IMR-90 (cell line): ENCODE data around the gene AKAP12. TPM values are rescaled to one million over a fixed set of nuclear protein-coding genes. Genes with fewer than 3 reads are reported as not detected.

ENCODE experiments used
- ATAC-seq: fragments of 200-7000 bp; cut with Tn5 transposase; 2 replicates; pipeline ENCODE4 v1.9.1; 2020; ENCODE audit warnings: low read depth, mild to moderate bottlenecking, moderate library complexity
- BruUV-seq: library from RNA; stranded (reverse); fragments of 400-500 nt; replicated peaks from 2 replicates; lab custom pipeline; 2021; lab: Mats Ljungman, UMichigan
- CTCF ChIA-PET: fragments of 300-600 bp; formaldehyde crosslinking; extraction: SDS; loops from one replicate; lab custom pipeline; 2021; ENCODE audit warnings: antibody characterized with exemption; lab: Yijun Ruan, JAX
- POLR2A ChIA-PET: fragments of 300-600 bp; sonication (Branson Sonifier 250); formaldehyde crosslinking; loops from one replicate; lab custom pipeline; 2022; ENCODE audit warnings: antibody characterized with exemption; ENCODE audit not compliant: unreplicated experiment; lab: Charles Lee
- DNase-seq: peaks from one replicate; pipeline ENCODE4 v3.0.0; 2013
- H2AFZ ChIP-seq: replicated peaks from 2 replicates; pipeline ENCODE3; 2013; ENCODE audit warnings: low read length, mild to moderate bottlenecking; ENCODE audit not compliant: poor library complexity
- H2AK5ac ChIP-seq: 2 replicates; pipeline ENCODE4 v1.6.1; 2013; ENCODE audit warnings: low read depth, low read length, inconsistent platforms
- H2AK9ac ChIP-seq: replicated peaks from 2 replicates; pipeline ENCODE3; 2013; ENCODE audit warnings: mild to moderate bottlenecking, low read depth, low read length, moderate library complexity; ENCODE audit not compliant: poor library complexity
- H2BK120ac ChIP-seq: 2 replicates; pipeline ENCODE4 v1.6.1; 2013; ENCODE audit warnings: low read depth, low read length, inconsistent platforms
- H2BK15ac ChIP-seq: 3 replicates; pipeline ENCODE4 v1.6.1; 2013; ENCODE audit warnings: low read depth, low read length, inconsistent platforms
- H2BK20ac ChIP-seq: 2 replicates; pipeline ENCODE4 v1.6.1; 2013; ENCODE audit warnings: low read depth, mild to moderate bottlenecking, inconsistent platforms, low read length, moderate library complexity
- H2BK5ac ChIP-seq: 2 replicates; pipeline ENCODE4 v1.6.1; 2013; ENCODE audit warnings: mild to moderate bottlenecking, low read depth, low read length, inconsistent platforms; ENCODE audit not compliant: poor library complexity, severe bottlenecking
- H3K14ac ChIP-seq: replicated peaks from 2 replicates; pipeline ENCODE4 v1.6.1; 2013; ENCODE audit warnings: low read depth, low read length, inconsistent platforms
- H3K18ac ChIP-seq: 2 replicates; pipeline ENCODE4 v1.6.1; 2013; ENCODE audit warnings: low read depth, low read length, control low read depth
- H3K23ac ChIP-seq: 2 replicates; pipeline ENCODE4 v1.6.1; 2013; ENCODE audit warnings: low read depth, low read length, inconsistent platforms
- H3K27ac ChIP-seq: 2 replicates; pipeline ENCODE4 v1.5.1; 2013; ENCODE audit warnings: mild to moderate bottlenecking, control low read depth, low read length; ENCODE audit not compliant: insufficient read depth
- H3K27me3 ChIP-seq: 2 replicates; pipeline ENCODE4 v1.6.1; 2013; ENCODE audit warnings: low read length; ENCODE audit not compliant: control insufficient read depth, insufficient read depth
- H3K36me3 ChIP-seq: 2 replicates; pipeline ENCODE4 v1.6.1; 2013; ENCODE audit warnings: low read length, mixed read lengths; ENCODE audit not compliant: control insufficient read depth, insufficient read depth
- H3K4ac ChIP-seq: 2 replicates; pipeline ENCODE4 v1.6.1; 2013; ENCODE audit warnings: low read depth, low read length, inconsistent platforms
- H3K4me1 ChIP-seq: 2 replicates; pipeline ENCODE4 v1.6.1; 2013; ENCODE audit warnings: low read length, mixed read lengths; ENCODE audit not compliant: control insufficient read depth, insufficient read depth
- H3K4me2 ChIP-seq: 2 replicates; pipeline ENCODE4 v1.6.1; 2013; ENCODE audit warnings: low read depth, mild to moderate bottlenecking, control low read depth, low read length, moderate library complexity
- H3K4me3 ChIP-seq: 2 replicates; pipeline ENCODE4 v1.5.1; 2013; ENCODE audit warnings: low read depth, mild to moderate bottlenecking, control low read depth, low read length, moderate library complexity; ENCODE audit not compliant: insufficient read depth
- H3K56ac ChIP-seq: 2 replicates; pipeline ENCODE4 v1.6.1; 2013; ENCODE audit warnings: low read length, inconsistent platforms; ENCODE audit not compliant: insufficient read depth; ENCODE audit errors: extremely low read depth
- H3K79me1 ChIP-seq, 2 experiments: 2 replicates each; pipeline ENCODE4 v1.6.1; 2013; ENCODE audit warnings: low read length in 2 of 2, inconsistent platforms in 1 of 2, low read depth in 1 of 2
- H3K9ac ChIP-seq: 2 replicates; pipeline ENCODE4 v1.6.1; 2013; ENCODE audit warnings: low read depth, low read length, control low read depth
- H3K9me1 ChIP-seq: 2 replicates; pipeline ENCODE4 v1.6.1; 2013; ENCODE audit warnings: low read length, inconsistent platforms; ENCODE audit not compliant: insufficient read depth
- H3K9me3 ChIP-seq: 2 replicates; pipeline ENCODE4 v1.6.1; 2013; ENCODE audit warnings: low read length; ENCODE audit not compliant: control insufficient read depth, insufficient read depth
- H4K20me1 ChIP-seq: 2 replicates; pipeline ENCODE4 v1.6.1; 2013; ENCODE audit warnings: low read length, inconsistent platforms; ENCODE audit not compliant: insufficient read depth
- H4K5ac ChIP-seq: 2 replicates; pipeline ENCODE4 v1.6.1; 2013; ENCODE audit warnings: mild to moderate bottlenecking, low read depth, low read length, control low read depth
- H4K8ac ChIP-seq, 2 experiments: 2 replicates each; pipeline ENCODE4 v1.6.1; 2013; ENCODE audit warnings: low read depth in 2 of 2, low read length in 2 of 2, control low read depth in 1 of 2, inconsistent platforms in 1 of 2
- H4K91ac ChIP-seq: 2 replicates; pipeline ENCODE4 v1.6.1; 2013; ENCODE audit warnings: low read depth, low read length, inconsistent platforms; ENCODE audit not compliant: insufficient read depth
- BHLHE40 ChIP-seq: fragments of 150-350 bp; IDR thresholded peaks from 2 replicates; pipeline ENCODE4 v1.6.1; 2016; ENCODE audit warnings: mild to moderate bottlenecking, low read depth, low read length
- CEBPB ChIP-seq: IDR thresholded peaks from 2 replicates; pipeline ENCODE4 v1.6.1; 2012; ENCODE audit warnings: low read depth, low read length, improper control_type of control experiment
- CHD1 ChIP-seq: IDR thresholded peaks from 2 replicates; pipeline ENCODE4 v1.6.1; 2012; ENCODE audit warnings: low read depth, low read length, improper control_type of control experiment
- FOS ChIP-seq: fragments of 150-350 bp; IDR thresholded peaks from 2 replicates; pipeline ENCODE4 v1.6.1; 2016; ENCODE audit warnings: low read depth, low read length
- MAFK ChIP-seq: IDR thresholded peaks from 2 replicates; pipeline ENCODE4 v1.6.1; 2012; ENCODE audit warnings: low read depth, low read length, improper control_type of control experiment
- MXI1 ChIP-seq: IDR thresholded peaks from 2 replicates; pipeline ENCODE4 v1.6.1; 2012; ENCODE audit warnings: low read depth, mild to moderate bottlenecking, low read length, moderate library complexity, borderline replicate concordance
- NFE2L2 ChIP-seq: fragments of 150-350 bp; IDR thresholded peaks from 2 replicates; pipeline ENCODE4 v1.6.1; 2016; ENCODE audit warnings: low read depth, mild to moderate bottlenecking, low read length
- POLR2A ChIP-seq: IDR thresholded peaks from 2 replicates; pipeline ENCODE4 v1.6.1; 2012; ENCODE audit warnings: mild to moderate bottlenecking, low read depth, low read length
- RAD21 ChIP-seq: IDR thresholded peaks from 2 replicates; pipeline ENCODE4 v1.6.1; 2012; ENCODE audit warnings: low read length, improper control_type of control experiment
- RFX5 ChIP-seq: IDR thresholded peaks from 2 replicates; pipeline ENCODE4 v1.8.0; 2012; ENCODE audit warnings: low read depth, mild to moderate bottlenecking, low read length, moderate library complexity
- SMC3 ChIP-seq: fragments of 150-350 bp; IDR thresholded peaks from 2 replicates; pipeline ENCODE4 v1.6.1; 2016; ENCODE audit warnings: low read depth, mild to moderate bottlenecking, antibody characterized with exemption, low read length, moderate library complexity
- WGBS, 2 experiments: methylation state at CpG; one replicate each; pipeline versions ENCODE4 v1.1.5 to v1.1.7; 2013; ENCODE audit warnings: missing lambda C conversion rate in 2 of 2; ENCODE audit not compliant: insufficient read length in 1 of 2; ENCODE audit errors: extremely low coverage in 2 of 2; 5-methylcytosine and 5-hydroxymethylcytosine counted together
- dilution Hi-C: fragments of 300-500 bp; cut with HindIII; formaldehyde crosslinking; loops from one replicate; pipeline ENCODE4 v1.14.3; 2018; ENCODE audit warnings: low sequenced_read_pairs; ENCODE audit not compliant: unreplicated experiment
- in situ Hi-C: fragments of 300-500 bp; cut with MboI; formaldehyde crosslinking; loops from 3 replicates; pipeline ENCODE4 v1.14.3; 2019; ENCODE audit warnings: low sequenced_read_pairs, inconsistent platforms, mixed read lengths
- intact Hi-C: fragments of 100-400 bp; cut with micrococcal nuclease; formaldehyde crosslinking; loops from 2 replicates; pipeline ENCODE4 v1.10.0; 2022
- polyA plus RNA-seq, 3 experiments: library from polyadenylated mRNA; depleted of rRNA; stranded (reverse); fragments of >200 nt; gene quantifications; 2 replicates each; pipeline ENCODE4 v1.2.3, GENCODE V29; 2012; ENCODE audit warnings: low replicate concordance in 1 of 3
- total RNA-seq: library from RNA; depleted of rRNA; stranded (reverse); fragments of >200 nt; gene quantifications from 2 replicates; pipeline ENCODE4 v1.2.3, GENCODE V29; 2012
- TF ChIP-seq, protein P1 (sequence below): fragments of 150-350 bp; IDR thresholded peaks from 2 replicates; pipeline ENCODE4 v1.6.1; 2016; ENCODE audit warnings: low read depth, mild to moderate bottlenecking, low read length, moderate library complexity, borderline replicate concordance
- TF ChIP-seq, protein P2 (sequence below): fragments of 150-350 bp; IDR thresholded peaks from 2 replicates; pipeline ENCODE4 v1.6.1; 2017; ENCODE audit warnings: mild to moderate bottlenecking, antibody characterized with exemption, low read length, low read depth
- TF ChIP-seq, protein P3 (sequence below): conservative IDR thresholded peaks from 2 replicates; pipeline ENCODE4 v1.5.1; 2012; ENCODE audit warnings: mild to moderate bottlenecking, low read depth, low read length, improper control_type of control experiment

The AKAP12 gene
- total and polyA plus RNA-seq, 2 of the 4 experiments (the other 2 are of a cell fraction), result 56.0 to 118 TPM

DNA sequence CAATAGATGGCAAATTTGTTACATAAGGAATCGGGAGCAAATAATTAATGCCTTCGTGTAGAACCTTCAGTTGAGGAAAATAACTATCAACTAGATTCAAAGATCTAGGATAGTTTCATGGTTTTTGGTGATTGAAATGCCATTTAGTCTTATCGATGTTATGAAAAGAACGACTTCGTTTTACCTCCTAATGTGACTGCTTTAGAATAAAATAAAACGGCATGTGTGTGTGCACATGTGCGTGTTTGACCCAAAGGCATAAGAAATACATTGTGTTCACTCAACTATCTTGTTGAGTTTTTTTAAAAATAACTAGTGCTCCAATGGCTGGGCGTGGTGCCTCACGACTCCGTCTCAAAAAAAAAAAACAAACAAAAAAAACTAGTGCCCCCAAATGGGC, 114.0 kb downstream of the AKAP12 start:
- Histone ChIP-seq H3K4ac (no peak overlapping the region), H4K91ac (no peak overlapping the region), H2AFZ (no peak overlapping the region), H3K4me3 (no peak overlapping the region), H4K8ac (no peak overlapping the region), H3K18ac (no peak overlapping the region), H2AK9ac (no peak overlapping the region), H3K4me2 (no peak overlapping the region), H2AK5ac (no peak overlapping the region), H3K4me1 (no peaks in the 10 kb centered on the region), H2BK20ac (no peak overlapping the region), H3K79me1 (peaks cover 3 to 6% of the 10 kb centered on the region in 2 experiments; a peak in 1 of 4 replicates), H4K20me1 (no peaks in the 10 kb centered on the region), H3K9me3 (no peaks in the 10 kb centered on the region), H3K56ac (no peak overlapping the region), H2BK15ac (no peak overlapping the region), H3K23ac (no peak overlapping the region), H3K27ac (no peak overlapping the region), H3K27me3 (no peaks in the 10 kb centered on the region), H3K9me1 (0 out of 2 replicates have a peak, but pooled peaks cover 6% of the 10 kb centered on the region), H4K5ac (no peak overlapping the region), H3K14ac (no peak overlapping the region), H3K36me3 (peaks cover 44% of the 10 kb centered on the region), H2BK5ac (no peak overlapping the region), H3K9ac (no peak overlapping the region), H2BK120ac (no peak overlapping the region)
- in situ Hi-C loops (no loop called here), dilution Hi-C loops (no loop called here), intact Hi-C loops (no loop called here)
- no CpG with 5 or more reads among the region's 10 CpGs for WGBS, 2 experiments
- ChIA-PET POLR2A (no interaction called here), CTCF (no interaction called here)
- ATAC-seq (no peak), DNase-seq (no peak)
- no TSS peak for BruUV-seq
- TF ChIP-seq RAD21 (no peak), FOS (no peak), MXI1 (no peak), SMC3 (no peak), RFX5 (no peak), CEBPB (no peak), MAFK (no peak), CHD1 (no peak), POLR2A (no peak), NFE2L2 (no peak), BHLHE40 (no peak)
- TF ChIP-seq, protein P1, sequence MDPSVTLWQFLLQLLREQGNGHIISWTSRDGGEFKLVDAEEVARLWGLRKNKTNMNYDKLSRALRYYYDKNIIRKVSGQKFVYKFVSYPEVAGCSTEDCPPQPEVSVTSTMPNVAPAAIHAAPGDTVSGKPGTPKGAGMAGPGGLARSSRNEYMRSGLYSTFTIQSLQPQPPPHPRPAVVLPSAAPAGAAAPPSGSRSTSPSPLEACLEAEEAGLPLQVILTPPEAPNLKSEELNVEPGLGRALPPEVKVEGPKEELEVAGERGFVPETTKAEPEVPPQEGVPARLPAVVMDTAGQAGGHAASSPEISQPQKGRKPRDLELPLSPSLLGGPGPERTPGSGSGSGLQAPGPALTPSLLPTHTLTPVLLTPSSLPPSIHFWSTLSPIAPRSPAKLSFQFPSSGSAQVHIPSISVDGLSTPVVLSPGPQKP, result no peak
- TF ChIP-seq, protein P2, sequence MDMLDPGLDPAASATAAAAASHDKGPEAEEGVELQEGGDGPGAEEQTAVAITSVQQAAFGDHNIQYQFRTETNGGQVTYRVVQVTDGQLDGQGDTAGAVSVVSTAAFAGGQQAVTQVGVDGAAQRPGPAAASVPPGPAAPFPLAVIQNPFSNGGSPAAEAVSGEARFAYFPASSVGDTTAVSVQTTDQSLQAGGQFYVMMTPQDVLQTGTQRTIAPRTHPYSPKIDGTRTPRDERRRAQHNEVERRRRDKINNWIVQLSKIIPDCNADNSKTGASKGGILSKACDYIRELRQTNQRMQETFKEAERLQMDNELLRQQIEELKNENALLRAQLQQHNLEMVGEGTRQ, result no peak
- TF ChIP-seq, protein P3, sequence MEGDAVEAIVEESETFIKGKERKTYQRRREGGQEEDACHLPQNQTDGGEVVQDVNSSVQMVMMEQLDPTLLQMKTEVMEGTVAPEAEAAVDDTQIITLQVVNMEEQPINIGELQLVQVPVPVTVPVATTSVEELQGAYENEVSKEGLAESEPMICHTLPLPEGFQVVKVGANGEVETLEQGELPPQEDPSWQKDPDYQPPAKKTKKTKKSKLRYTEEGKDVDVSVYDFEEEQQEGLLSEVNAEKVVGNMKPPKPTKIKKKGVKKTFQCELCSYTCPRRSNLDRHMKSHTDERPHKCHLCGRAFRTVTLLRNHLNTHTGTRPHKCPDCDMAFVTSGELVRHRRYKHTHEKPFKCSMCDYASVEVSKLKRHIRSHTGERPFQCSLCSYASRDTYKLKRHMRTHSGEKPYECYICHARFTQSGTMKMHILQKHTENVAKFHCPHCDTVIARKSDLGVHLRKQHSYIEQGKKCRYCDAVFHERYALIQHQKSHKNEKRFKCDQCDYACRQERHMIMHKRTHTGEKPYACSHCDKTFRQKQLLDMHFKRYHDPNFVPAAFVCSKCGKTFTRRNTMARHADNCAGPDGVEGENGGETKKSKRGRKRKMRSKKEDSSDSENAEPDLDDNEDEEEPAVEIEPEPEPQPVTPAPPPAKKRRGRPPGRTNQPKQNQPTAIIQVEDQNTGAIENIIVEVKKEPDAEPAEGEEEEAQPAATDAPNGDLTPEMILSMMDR, result no peak
